HCT116 (cell line): ENCODE results near the gene SPATA33. TPM values are rescaled to one million over a fixed set of nuclear protein-coding genes. Genes with fewer than 3 reads are reported as not detected.

Experiments used
- ATAC-seq: fragments of 200-7000 bp; cut with Tn5 transposase; 2 replicates; pipeline ENCODE4 v1.9.1; 2020; ENCODE audit warnings: mild to moderate bottlenecking, moderate library complexity
- BruUV-seq: library from RNA; stranded (reverse); fragments of 400-500 nt; replicated peaks from 2 replicates; lab custom pipeline; 2021; lab: Mats Ljungman, UMichigan
- CTCF ChIA-PET: fragments of 300-600 bp; sonication (Branson Sonifier 250); formaldehyde crosslinking; loops from one replicate; lab custom pipeline; 2021; ENCODE audit warnings: antibody characterized with exemption; lab: Charles Lee
- POLR2A ChIA-PET: fragments of 300-600, 350-600 bp; sonication (Branson Sonifier 250); formaldehyde crosslinking; loops from one replicate; lab custom pipeline; 2021; ENCODE audit warnings: antibody characterized with exemption; lab: Charles Lee
- RAD21 ChIA-PET, 2 experiments: fragments of 300-600 bp; sonication (Branson Sonifier 250); formaldehyde crosslinking; loops; one replicate each; lab custom pipeline; 2023; ENCODE audit warnings: low total read pairs in 2 of 2; ENCODE audit not compliant: uncharacterized antibody in 2 of 2, unreplicated experiment in 2 of 2, low non-redundant PET in 1 of 2; lab: Charles Lee
- DNase-seq: peaks from one replicate; pipeline ENCODE4 v3.0.0-alpha.2; 2010; ENCODE audit warnings: low read depth, low spot score
- H2AFZ ChIP-seq: fragments of 200-600 bp; shearing (Covaris generic), sonication (generic); 2 replicates; pipeline ENCODE4 v1.6.1; 2017; ENCODE audit warnings: low read depth, mixed run types, mixed read lengths, antibody characterized with exemption, low read length; ENCODE audit not compliant: poor library complexity, severe bottlenecking
- H3K27ac ChIP-seq: 2 replicates; pipeline ENCODE4 v1.5.1; 2012; ENCODE audit warnings: low read depth, low read length
- H3K27me3 ChIP-seq: fragments of 200-600 bp; sonication (generic); 2 replicates; pipeline ENCODE4 v1.6.1; 2016; ENCODE audit warnings: mixed run types, low read length, mixed read lengths; ENCODE audit not compliant: insufficient read depth
- H3K36me3 ChIP-seq, 2 experiments: fragments of 200-500 bp in 1 of 2; fragments of 200-600 bp in 1 of 2; sonication (Bioruptor generic) in 1 of 2; sonication (generic) in 1 of 2; 2 replicates each; pipeline versions ENCODE4 v1.5.1 to v1.6.1; 2014 to 2016; ENCODE audit warnings: low read length in 2 of 2, inconsistent platforms in 1 of 2, mixed read lengths in 1 of 2, mixed run types in 1 of 2; ENCODE audit not compliant: insufficient read depth in 2 of 2, control insufficient read depth in 1 of 2
- H3K4me1 ChIP-seq, 2 experiments: fragments of 200-600 bp in 1 of 2; sonication (generic) in 1 of 2; 2 replicates each; pipeline versions ENCODE4 v1.5.1 to v1.6.1; 2012 to 2017; ENCODE audit warnings: low read length in 2 of 2, inconsistent platforms in 1 of 2, mild to moderate bottlenecking in 1 of 2, mixed read lengths in 1 of 2, mixed run types in 1 of 2, moderate library complexity in 1 of 2; ENCODE audit not compliant: insufficient read depth in 2 of 2, control insufficient read depth in 1 of 2
- H3K4me2 ChIP-seq: fragments of 200-600 bp; sonication (generic); 2 replicates; pipeline ENCODE4 v1.6.1; 2017; ENCODE audit warnings: mixed run types, low read length, mixed read lengths
- H3K4me3 ChIP-seq, 2 experiments: fragments of 200-600 bp in 1 of 2; sonication (generic) in 1 of 2; replicated peaks in 1 of 2; 2 replicates each; pipeline ENCODE4 v1.5.1; 2011 to 2016; ENCODE audit warnings: low read length in 2 of 2, control low read depth in 1 of 2, low read depth in 1 of 2, mild to moderate bottlenecking in 1 of 2, mixed read lengths in 1 of 2, mixed run types in 1 of 2
- H3K79me2 ChIP-seq: fragments of 200-600 bp; sonication (generic); 2 replicates; pipeline ENCODE4 v1.6.1; 2017; ENCODE audit warnings: mild to moderate bottlenecking, mixed run types, low read length, moderate library complexity, mixed read lengths; ENCODE audit not compliant: insufficient read depth
- H3K9ac ChIP-seq: fragments of 200-600 bp; sonication (generic); 2 replicates; pipeline ENCODE4 v1.6.1; 2016; ENCODE audit warnings: low read length, mixed read lengths
- H3K9me2 ChIP-seq: fragments of 200-600 bp; sonication (generic), shearing (Covaris generic); 2 replicates; pipeline ENCODE4 v1.6.1; 2017; ENCODE audit warnings: mixed run types, mild to moderate bottlenecking, moderate library complexity; ENCODE audit not compliant: insufficient read depth
- H3K9me3 ChIP-seq, 2 experiments: fragments of 200-500 bp in 1 of 2; fragments of 200-600 bp in 1 of 2; sonication (Bioruptor generic) in 1 of 2; sonication (generic) in 1 of 2; 2 replicates each; pipeline ENCODE4 v1.6.1; 2014 to 2017; ENCODE audit warnings: low read length in 2 of 2, mixed read lengths in 2 of 2, inconsistent platforms in 1 of 2, low read depth in 1 of 2, mild to moderate bottlenecking in 1 of 2, mixed run types in 1 of 2, moderate library complexity in 1 of 2; ENCODE audit not compliant: control insufficient read depth in 1 of 2, insufficient read depth in 1 of 2
- H4K20me1 ChIP-seq: fragments of 200-600 bp; sonication (generic), shearing (Covaris generic); 2 replicates; pipeline ENCODE4 v1.6.1; 2017; ENCODE audit warnings: mixed run types, mild to moderate bottlenecking, moderate library complexity; ENCODE audit not compliant: insufficient read depth
- CEBPB ChIP-seq: IDR thresholded peaks from 2 replicates; pipeline ENCODE4 v1.6.1; 2012; ENCODE audit warnings: low read depth
- ELF1 ChIP-seq: IDR thresholded peaks from 2 replicates; pipeline ENCODE4 v1.6.1; 2012; ENCODE audit warnings: low read depth, borderline replicate concordance
- EZH2phosphoT487 ChIP-seq: fragments of 200-600 bp; IDR thresholded peaks from 2 replicates; pipeline ENCODE4 v1.6.1; 2018; ENCODE audit warnings: antibody characterized with exemption, borderline replicate concordance
- FOSL1 ChIP-seq: IDR thresholded peaks from 2 replicates; pipeline ENCODE4 v1.6.1; 2012; ENCODE audit warnings: low read depth
- POLR2AphosphoS5 ChIP-seq: IDR thresholded peaks from 2 replicates; pipeline ENCODE4 v1.6.1; 2011; ENCODE audit warnings: mild to moderate bottlenecking, low read depth, low read length, moderate library complexity
- REST ChIP-seq: IDR thresholded peaks from 2 replicates; pipeline ENCODE4 v1.6.1; 2012; ENCODE audit warnings: low read depth
- SIN3A ChIP-seq: IDR thresholded peaks from 2 replicates; pipeline ENCODE4 v1.6.1; 2012; ENCODE audit warnings: low read depth
- TCF7L2 ChIP-seq: IDR thresholded peaks from 2 replicates; pipeline ENCODE4 v1.7.0; 2011; ENCODE audit warnings: borderline replicate concordance, inconsistent platforms; ENCODE audit not compliant: insufficient read depth, insufficient read length; ENCODE audit errors: extremely low read depth
- YY1 ChIP-seq: IDR thresholded peaks from 2 replicates; pipeline ENCODE4 v1.6.1; 2011; ENCODE audit warnings: low read length, low read depth, moderate library complexity, mild to moderate bottlenecking; ENCODE audit not compliant: insufficient replicate concordance; ENCODE audit errors: extremely low read depth
- ZNF274 ChIP-seq: fragments of 200-500 bp; sonication (Bioruptor generic); IDR thresholded peaks from 2 replicates; pipeline ENCODE4 v1.6.1; 2014; ENCODE audit warnings: mild to moderate bottlenecking, low read depth, low read length, inconsistent platforms
- intact Hi-C: fragments of 100-400 bp; cut with micrococcal nuclease; formaldehyde crosslinking; loops from 2 replicates; pipeline ENCODE4 v1.10.0; 2022
- total RNA-seq: library from RNA; stranded (reverse); gene quantifications from one replicate; pipeline ENCODE4 v1.2.1, GENCODE V29; 2021; ENCODE audit not compliant: unreplicated experiment
- TF ChIP-seq, protein P1 (sequence below), 3 experiments: fragments of 200-600 bp in 1 of 3; sonication (generic) in 1 of 3; IDR thresholded peaks in 2 of 3; conservative IDR thresholded peaks in 1 of 3; 2 replicates each; pipeline ENCODE4 v1.5.1; 2012 to 2017; ENCODE audit warnings: low read depth in 2 of 3, low read length in 2 of 3, antibody characterized with exemption in 1 of 3, borderline replicate concordance in 1 of 3, control low read depth in 1 of 3, mild to moderate bottlenecking in 1 of 3, mixed read lengths in 1 of 3, mixed run types in 1 of 3, moderate library complexity in 1 of 3; ENCODE audit not compliant: insufficient read depth in 1 of 3

SPATA33 gene
- total RNA-seq, 1 experiment from 2014 or later = 24.9 TPM

- RAD21 ChIA-PET = interaction anchor here in 1 of 2 experiments (1.3 kb wide), 1 partner anchor 16 kb away, joined by 3 read pairs; no protein-coding TSS in a partner anchor
- Histone ChIP-seq H3K27ac (no peak overlapping the region), H3K36me3 (no peaks in the 10 kb centered on the region), H2AFZ (no peak overlapping the region), H4K20me1 (no peaks in the 10 kb centered on the region), H3K9me2 (no peaks in the 10 kb centered on the region), H3K9me3 (no peaks in the 10 kb centered on the region), H3K9ac (no peak overlapping the region), H3K27me3 (no peaks in the 10 kb centered on the region), H3K4me3 (no peak overlapping the region), H3K4me2 (no peak overlapping the region), H3K79me2 (no peaks in the 10 kb centered on the region), H3K4me1 (peaks cover 7 to 15% of the 10 kb centered on the region in 2 experiments; a peak in 3 of 4 replicates)
- CTCF ChIA-PET = interaction anchor here (1.6 kb wide), 1 partner anchor 23 kb away, joined by 3 read pairs; no protein-coding TSS in a partner anchor
- no peak for DNase-seq
- TF ChIP-seq ELF1 = no peak
- TF ChIP-seq SIN3A = no peak
- TF ChIP-seq CEBPB = no peak
- no peak for TF ChIP-seq FOSL1
- TF ChIP-seq POLR2AphosphoS5 = no peak
- TF ChIP-seq YY1 = no peak
- ATAC-seq = no peak
- intact Hi-C loops = no loop called here
- POLR2A ChIA-PET = no interaction called here
- no TSS peak for BruUV-seq
These were observed 39.3 kb upstream of the SPATA33 start for GRCh38 chr16:89618109-89618998.

DNA sequence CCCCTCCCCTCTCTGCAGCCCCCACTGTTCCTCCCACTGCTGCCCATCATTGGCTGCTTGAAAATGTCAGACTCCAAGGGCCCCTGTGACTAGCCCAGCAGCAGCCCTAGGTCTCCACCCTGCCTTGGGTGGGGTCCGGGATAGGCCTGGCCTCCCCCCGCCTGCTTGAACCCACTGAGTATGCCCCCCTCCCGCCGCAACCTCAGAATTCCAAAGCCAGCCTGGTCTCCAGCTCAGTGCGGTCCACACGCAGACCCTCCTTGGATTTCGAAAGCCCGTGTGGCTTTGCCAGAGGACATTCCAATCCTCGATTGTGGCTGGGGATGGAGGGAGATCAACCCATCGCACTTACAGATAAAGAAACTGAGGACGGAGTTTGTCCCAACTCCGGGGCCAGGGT lies 37.8 kb upstream of the SPATA33 start:
- no peak overlapping the region for H3K4me2 ChIP-seq
- H3K4me1 ChIP-seq = peaks cover 7 to 15% of the 10 kb centered on the region in 2 experiments; a peak in 3 of 4 replicates
- no peak for DNase-seq
- no peak overlapping the region for H3K4me3 ChIP-seq
- H4K20me1 ChIP-seq = no peaks in the 10 kb centered on the region
- H3K79me2 ChIP-seq = no peaks in the 10 kb centered on the region
- no peaks in the 10 kb centered on the region for H3K36me3 ChIP-seq
- ATAC-seq = no peak
- intact Hi-C loops = no loop called here
- no peak overlapping the region for H2AFZ ChIP-seq
- no TSS peak for BruUV-seq
- no peak overlapping the region for H3K27ac ChIP-seq
- POLR2A ChIA-PET = no interaction called here
- H3K9me2 ChIP-seq = no peaks in the 10 kb centered on the region
- CTCF ChIA-PET = interaction anchor here (1.0 kb wide), 1 partner anchor 22 kb away, joined by 3 read pairs; no protein-coding TSS in a partner anchor
- H3K27me3 ChIP-seq = no peaks in the 10 kb centered on the region
- RAD21 ChIA-PET = no interaction called here
- H3K9ac ChIP-seq = no peak overlapping the region
- H3K9me3 ChIP-seq = no peaks in the 10 kb centered on the region
- TF ChIP-seq EZH2phosphoT487 = no peak
- TF ChIP-seq TCF7L2 = no peak
- TF ChIP-seq, protein P1, sequence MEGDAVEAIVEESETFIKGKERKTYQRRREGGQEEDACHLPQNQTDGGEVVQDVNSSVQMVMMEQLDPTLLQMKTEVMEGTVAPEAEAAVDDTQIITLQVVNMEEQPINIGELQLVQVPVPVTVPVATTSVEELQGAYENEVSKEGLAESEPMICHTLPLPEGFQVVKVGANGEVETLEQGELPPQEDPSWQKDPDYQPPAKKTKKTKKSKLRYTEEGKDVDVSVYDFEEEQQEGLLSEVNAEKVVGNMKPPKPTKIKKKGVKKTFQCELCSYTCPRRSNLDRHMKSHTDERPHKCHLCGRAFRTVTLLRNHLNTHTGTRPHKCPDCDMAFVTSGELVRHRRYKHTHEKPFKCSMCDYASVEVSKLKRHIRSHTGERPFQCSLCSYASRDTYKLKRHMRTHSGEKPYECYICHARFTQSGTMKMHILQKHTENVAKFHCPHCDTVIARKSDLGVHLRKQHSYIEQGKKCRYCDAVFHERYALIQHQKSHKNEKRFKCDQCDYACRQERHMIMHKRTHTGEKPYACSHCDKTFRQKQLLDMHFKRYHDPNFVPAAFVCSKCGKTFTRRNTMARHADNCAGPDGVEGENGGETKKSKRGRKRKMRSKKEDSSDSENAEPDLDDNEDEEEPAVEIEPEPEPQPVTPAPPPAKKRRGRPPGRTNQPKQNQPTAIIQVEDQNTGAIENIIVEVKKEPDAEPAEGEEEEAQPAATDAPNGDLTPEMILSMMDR (IDR thresholded peaks at IDR 0.05 in 2 of 3, conservative IDR thresholded peaks at IDR 0.05 in 1 of 3; ENCODE audit: borderline replicate concordance in 1 of 3, insufficient read depth in 1 of 3, low read depth in 2 of 3, low read length in 2 of 3) = no peak
- no peak for TF ChIP-seq YY1
- no peak for TF ChIP-seq ZNF274
- no peak for TF ChIP-seq SIN3A
- no peak for TF ChIP-seq ELF1
- TF ChIP-seq REST = no peak
